ENCODE data around the gene MRGPRG.

Gene MRGPRG

DNA sequence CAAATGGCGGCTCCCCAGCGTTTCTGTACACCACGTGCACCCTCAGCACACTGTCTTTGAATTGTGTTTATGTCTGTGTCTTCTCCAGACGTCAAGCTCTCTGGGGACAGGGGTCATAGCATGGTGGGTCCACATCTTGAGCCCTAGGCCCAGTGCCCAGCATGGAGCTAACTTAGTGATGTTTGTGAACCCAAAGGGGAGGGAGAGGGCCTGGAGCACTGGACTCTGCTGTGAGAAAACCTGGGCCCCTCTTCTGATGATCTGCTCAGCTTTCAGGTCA, 4.3 kb downstream of the MRGPRG start:
- Histone ChIP-seq H3K27me3 (ENCODE audit: low read depth, low read length) (peaks cover 9% of the 10 kb centered on the region), H3K4me2 (ENCODE audit: low read length) (no peak overlapping the region), H3K36me3 (replicated peaks; ENCODE audit: low read depth, low read length) (no peaks in the 10 kb centered on the region), H3K9ac (ENCODE audit: low read length) (no peak overlapping the region), H4K20me1 (ENCODE audit: insufficient read depth, low read length) (no peaks in the 10 kb centered on the region), H3K79me2 (ENCODE audit: low read length) (no peaks in the 10 kb centered on the region), H3K27ac (ENCODE audit: low read length) (no peak overlapping the region), H3K4me3 (ENCODE audit: low read length) (no peak overlapping the region), H3K9me3 (ENCODE audit: insufficient read depth, low read length) (no peaks in the 10 kb centered on the region), H3K4me1 (ENCODE audit: low read length) (no peaks in the 10 kb centered on the region), H2AFZ (ENCODE audit: low read depth, low read length) (no peak overlapping the region)
- TF ChIP-seq EZH2phosphoT487 (IDR thresholded peaks at IDR 0.05; ENCODE audit: low read depth) = no peak
- TF ChIP-seq, protein P1, sequence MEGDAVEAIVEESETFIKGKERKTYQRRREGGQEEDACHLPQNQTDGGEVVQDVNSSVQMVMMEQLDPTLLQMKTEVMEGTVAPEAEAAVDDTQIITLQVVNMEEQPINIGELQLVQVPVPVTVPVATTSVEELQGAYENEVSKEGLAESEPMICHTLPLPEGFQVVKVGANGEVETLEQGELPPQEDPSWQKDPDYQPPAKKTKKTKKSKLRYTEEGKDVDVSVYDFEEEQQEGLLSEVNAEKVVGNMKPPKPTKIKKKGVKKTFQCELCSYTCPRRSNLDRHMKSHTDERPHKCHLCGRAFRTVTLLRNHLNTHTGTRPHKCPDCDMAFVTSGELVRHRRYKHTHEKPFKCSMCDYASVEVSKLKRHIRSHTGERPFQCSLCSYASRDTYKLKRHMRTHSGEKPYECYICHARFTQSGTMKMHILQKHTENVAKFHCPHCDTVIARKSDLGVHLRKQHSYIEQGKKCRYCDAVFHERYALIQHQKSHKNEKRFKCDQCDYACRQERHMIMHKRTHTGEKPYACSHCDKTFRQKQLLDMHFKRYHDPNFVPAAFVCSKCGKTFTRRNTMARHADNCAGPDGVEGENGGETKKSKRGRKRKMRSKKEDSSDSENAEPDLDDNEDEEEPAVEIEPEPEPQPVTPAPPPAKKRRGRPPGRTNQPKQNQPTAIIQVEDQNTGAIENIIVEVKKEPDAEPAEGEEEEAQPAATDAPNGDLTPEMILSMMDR (IDR thresholded peaks at IDR 0.05; ENCODE audit: low read depth, low read length) = no peak

- TF ChIP-seq, protein P1 (IDR thresholded peaks at IDR 0.05; ENCODE audit: low read depth, low read length) = no peak
- Histone ChIP-seq H3K36me3 (replicated peaks; ENCODE audit: low read depth, low read length) (no peaks in the 10 kb centered on the region), H3K9ac (ENCODE audit: low read length) (no peak overlapping the region), H4K20me1 (ENCODE audit: insufficient read depth, low read length) (no peaks in the 10 kb centered on the region), H3K27ac (ENCODE audit: low read length) (no peak overlapping the region), H3K4me1 (ENCODE audit: low read length) (no peaks in the 10 kb centered on the region), H3K9me3 (ENCODE audit: insufficient read depth, low read length) (no peaks in the 10 kb centered on the region), H3K4me2 (ENCODE audit: low read length) (no peak overlapping the region), H3K27me3 (ENCODE audit: low read depth, low read length) (peaks cover 10% of the 10 kb centered on the region), H3K4me3 (ENCODE audit: low read length) (no peak overlapping the region), H3K79me2 (ENCODE audit: low read length) (no peaks in the 10 kb centered on the region), H2AFZ (ENCODE audit: low read depth, low read length) (no peak overlapping the region)
These were observed 4.8 kb downstream of the MRGPRG start for GRCh38 chr11:3213659-3214419.

- no peaks in the 10 kb centered on the region for H3K9me3 ChIP-seq (ENCODE audit: insufficient read depth, low read length)
- no peak overlapping the region for H3K4me2 ChIP-seq (ENCODE audit: low read length)
- H3K4me1 ChIP-seq (ENCODE audit: low read length) = no peaks in the 10 kb centered on the region
- no peaks in the 10 kb centered on the region for H3K36me3 ChIP-seq (replicated peaks; ENCODE audit: low read depth, low read length)
- H2AFZ ChIP-seq (ENCODE audit: low read depth, low read length) = no peak overlapping the region
- no peak overlapping the region for H3K9ac ChIP-seq (ENCODE audit: low read length)
- TF ChIP-seq, protein P1 (IDR thresholded peaks at IDR 0.05; ENCODE audit: low read depth, low read length) = no peak
- TF ChIP-seq EZH2phosphoT487 (IDR thresholded peaks at IDR 0.05; ENCODE audit: low read depth) = no peak
- H3K27me3 ChIP-seq (ENCODE audit: low read depth, low read length) = 0 out of 2 replicates have a peak, but pooled peaks cover 3% of the 10 kb centered on the region
- no peak overlapping the region for H3K27ac ChIP-seq (ENCODE audit: low read length)
- H4K20me1 ChIP-seq (ENCODE audit: insufficient read depth, low read length) = no peaks in the 10 kb centered on the region
- no peaks in the 10 kb centered on the region for H3K79me2 ChIP-seq (ENCODE audit: low read length)
- H3K4me3 ChIP-seq (ENCODE audit: low read length) = no peak overlapping the region
These were observed 10.3 kb downstream of the MRGPRG start for GRCh38 chr11:3208272-3208671.

GRCh38 chr11:3207526-3208189, 11.0 kb downstream of the MRGPRG start:
- TF ChIP-seq, protein P1 (IDR thresholded peaks at IDR 0.05; ENCODE audit: low read depth, low read length) = no peak
- no peak for TF ChIP-seq EZH2phosphoT487 (IDR thresholded peaks at IDR 0.05; ENCODE audit: low read depth)

More at GRCh38 chr11:3207526-3208189, 11.0 kb downstream of the MRGPRG start:
- Histone ChIP-seq H3K27me3 (ENCODE audit: low read depth, low read length) (0 out of 2 replicates have a peak, but pooled peaks cover 3% of the 10 kb centered on the region), H3K4me2 (ENCODE audit: low read length) (no peak overlapping the region), H2AFZ (ENCODE audit: low read depth, low read length) (no peak overlapping the region), H3K36me3 (replicated peaks; ENCODE audit: low read depth, low read length) (no peaks in the 10 kb centered on the region), H3K9me3 (ENCODE audit: insufficient read depth, low read length) (no peaks in the 10 kb centered on the region), H3K27ac (ENCODE audit: low read length) (no peak overlapping the region), H3K79me2 (ENCODE audit: low read length) (no peaks in the 10 kb centered on the region), H3K9ac (ENCODE audit: low read length) (no peak overlapping the region), H3K4me1 (ENCODE audit: low read length) (no peaks in the 10 kb centered on the region), H4K20me1 (ENCODE audit: insufficient read depth, low read length) (no peaks in the 10 kb centered on the region), H3K4me3 (ENCODE audit: low read length) (no peak overlapping the region)

Data from OCI-LY3 (cell line).